Measurements from ENCODE around the gene WDR5.

The WDR5 gene

GRCh38 chr9:134132208-134132870, 3.5 kb upstream of the WDR5 start:
- DNase-seq (ENCODE audit: low read depth): no peak

DNA sequence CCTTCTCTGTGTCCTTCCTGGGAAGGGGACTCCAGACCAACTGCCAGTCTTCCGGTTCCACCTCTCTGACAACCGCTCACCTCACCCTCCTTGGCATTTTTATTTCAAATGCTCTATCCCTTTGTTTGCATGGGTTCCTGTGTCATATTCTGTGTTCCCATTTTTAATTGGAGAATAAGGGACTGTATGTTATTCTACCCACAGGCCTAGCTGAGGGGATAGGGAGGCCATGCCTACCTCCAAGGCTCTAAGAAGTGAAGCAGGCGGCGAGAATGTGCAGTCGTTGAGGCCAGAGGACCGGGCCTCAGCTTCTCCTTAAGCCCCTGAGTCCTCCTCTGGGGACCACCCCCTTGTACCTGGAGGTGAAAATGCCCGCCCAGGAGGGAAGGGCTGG, 936 bp upstream of the WDR5 start:
- DNase-seq (ENCODE audit: low read depth): no peak

GRCh38 chr9:134136118-134136995, 475 bp downstream of the WDR5 start:
- DNase-seq (ENCODE audit: low read depth): no peak

DNA sequence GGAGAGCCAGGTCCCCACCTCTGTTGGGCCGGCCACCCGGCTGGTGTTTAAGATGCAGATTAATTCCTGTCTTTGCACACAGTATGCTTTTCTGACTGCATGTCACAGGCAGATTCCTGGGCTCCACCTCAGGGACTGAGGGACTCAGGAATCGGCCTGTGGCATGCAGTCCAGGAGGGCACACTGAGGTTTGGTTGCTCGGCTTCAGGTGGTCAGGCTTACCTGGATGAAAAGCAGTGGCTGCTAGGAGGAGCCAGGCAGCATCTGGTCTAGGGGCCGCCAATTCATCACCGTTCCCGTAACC, 1.1 kb downstream of the WDR5 start:
- no peak for DNase-seq (ENCODE audit: low read depth)

DNA sequence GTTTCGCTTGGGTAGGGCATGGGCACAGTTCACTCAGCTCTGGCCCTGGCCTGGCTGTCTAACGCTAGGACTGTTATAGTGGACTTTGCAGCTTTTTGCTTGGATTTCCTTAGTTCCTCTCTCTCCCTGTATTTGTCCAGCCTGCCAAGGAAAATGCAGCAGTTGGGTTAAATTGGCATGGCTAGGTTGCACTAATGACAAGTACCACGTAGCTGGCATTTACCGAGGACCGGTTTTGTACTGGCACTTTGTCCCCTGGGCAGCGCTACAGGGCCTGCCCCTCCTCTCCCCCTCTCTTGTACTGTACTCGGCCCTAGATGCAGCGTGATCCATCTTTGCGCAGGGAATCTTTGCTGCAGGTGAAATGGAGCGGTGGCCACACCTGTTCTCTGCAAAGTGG, 2.4 kb downstream of the WDR5 start:
- no peak for DNase-seq (ENCODE audit: low read depth)

GRCh38 chr9:134139081-134139480, 3.2 kb downstream of the WDR5 start:
- no peak for DNase-seq (ENCODE audit: low read depth)

DNA sequence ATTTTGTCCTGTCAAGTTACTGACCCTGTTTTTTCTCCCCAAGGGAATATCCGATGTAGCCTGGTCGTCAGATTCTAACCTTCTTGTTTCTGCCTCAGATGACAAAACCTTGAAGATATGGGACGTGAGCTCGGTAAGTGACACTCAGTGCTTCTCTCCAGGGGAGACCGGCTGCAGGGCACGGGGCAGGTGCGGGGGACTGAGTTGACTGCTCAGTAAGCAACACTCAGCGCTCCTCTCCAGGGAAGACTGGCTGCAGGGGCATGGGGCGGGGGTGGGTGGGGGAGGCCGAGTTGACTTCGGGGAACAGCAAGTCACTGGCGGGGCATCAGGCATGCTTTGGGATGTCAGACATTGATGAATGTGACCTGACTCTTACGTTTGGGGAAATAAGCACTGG, 6.0 kb downstream of the WDR5 start:
- no peak for DNase-seq (ENCODE audit: low read depth)

DNA sequence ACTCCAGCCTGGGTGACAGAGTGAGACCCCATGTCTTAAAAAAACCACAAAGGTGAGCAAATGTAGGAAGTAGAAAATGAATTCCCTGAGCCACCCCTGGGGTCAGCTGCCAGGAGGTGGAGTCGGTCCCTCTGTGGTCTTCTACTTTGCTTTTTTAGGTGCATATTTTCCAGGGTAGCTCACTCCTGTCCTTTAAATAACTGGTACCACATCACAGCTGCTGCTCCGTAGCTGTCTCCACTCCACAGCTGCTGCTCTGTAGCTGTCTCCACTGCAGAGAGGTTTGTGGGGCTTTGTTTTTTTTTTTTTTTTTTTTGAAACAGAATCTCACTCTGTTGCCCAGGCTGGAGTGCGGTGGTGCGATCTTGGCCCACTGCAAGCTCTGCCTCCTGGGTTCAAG, 8.9 kb downstream of the WDR5 start:
- no peak for DNase-seq (ENCODE audit: low read depth)

DNA sequence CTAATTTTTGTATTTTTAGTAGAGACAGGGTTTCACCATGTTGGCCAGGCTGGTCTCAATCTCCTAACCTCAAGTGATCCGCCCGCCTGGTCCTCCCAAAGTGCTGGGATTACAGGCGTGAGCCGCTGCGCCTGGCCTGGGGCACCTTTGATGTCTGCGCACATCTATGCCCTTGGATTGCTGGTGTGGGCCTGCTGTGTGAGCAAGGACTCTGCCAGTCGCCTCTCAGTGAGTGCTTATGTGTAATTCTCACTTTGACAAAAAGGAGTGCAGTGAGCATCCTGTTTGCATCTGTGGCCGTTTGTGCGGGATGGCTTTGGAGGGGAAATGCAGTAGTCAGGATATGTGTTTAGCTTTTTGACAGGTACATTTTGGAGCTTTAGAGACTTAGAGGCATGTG, 9.4 kb downstream of the WDR5 start:
- DNase-seq (ENCODE audit: low read depth): no peak

DNA sequence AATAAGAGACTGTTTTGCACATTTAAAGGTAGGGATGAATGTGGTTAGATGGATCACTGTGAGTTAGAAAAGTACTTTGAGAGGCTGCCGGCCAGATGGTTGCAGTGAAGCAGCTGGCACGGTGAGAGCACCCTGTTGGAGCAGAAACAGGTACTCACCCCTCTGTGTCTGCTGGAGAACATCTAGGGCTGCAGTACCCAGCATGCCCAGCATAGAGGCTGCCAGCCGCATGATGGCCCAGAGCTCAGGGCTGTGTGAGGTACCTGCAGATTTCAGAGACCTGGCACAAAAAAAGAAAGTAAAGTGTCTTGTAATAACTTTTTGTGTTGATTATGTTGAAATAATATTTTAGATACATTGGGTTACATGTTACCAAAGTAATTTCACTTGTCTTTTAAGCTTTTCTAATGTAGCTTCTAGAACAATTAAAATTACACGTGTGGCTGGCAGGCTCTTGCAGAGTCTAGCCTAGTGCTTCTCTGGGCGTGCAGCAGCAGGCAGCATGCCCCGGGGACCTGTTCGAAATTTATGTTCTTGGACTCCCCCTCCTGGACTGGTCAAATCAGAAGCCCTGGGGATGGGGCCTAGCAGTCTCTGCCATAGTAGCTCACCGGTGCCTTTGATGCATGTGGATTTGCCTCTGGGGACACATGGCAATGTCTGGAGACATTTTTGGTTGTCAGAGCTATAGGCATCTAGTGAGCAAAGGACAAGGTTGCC, 11.1 kb downstream of the WDR5 start:
- no peak for DNase-seq (ENCODE audit: low read depth)

DNA sequence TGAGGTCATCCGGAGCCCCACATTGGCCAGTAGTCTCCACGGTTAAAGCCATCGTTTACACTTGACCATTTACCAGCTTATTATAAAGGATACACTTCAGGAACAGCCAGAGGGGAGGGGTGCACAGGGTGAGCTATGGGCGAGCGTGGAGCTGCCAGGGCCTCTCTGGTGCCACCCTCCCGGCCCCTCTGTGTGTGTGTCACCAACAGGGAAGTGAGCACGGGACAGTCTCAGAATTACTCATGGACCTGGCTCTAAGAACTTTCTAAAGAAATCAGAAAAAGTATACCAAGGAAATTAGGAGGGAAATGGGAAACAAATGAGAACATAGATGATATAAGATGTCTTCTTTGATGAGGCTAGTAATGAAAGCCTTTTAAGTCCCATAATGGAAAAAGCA, 13.5 kb downstream of the WDR5 start:
- no peak for DNase-seq (ENCODE audit: low read depth)

DNA sequence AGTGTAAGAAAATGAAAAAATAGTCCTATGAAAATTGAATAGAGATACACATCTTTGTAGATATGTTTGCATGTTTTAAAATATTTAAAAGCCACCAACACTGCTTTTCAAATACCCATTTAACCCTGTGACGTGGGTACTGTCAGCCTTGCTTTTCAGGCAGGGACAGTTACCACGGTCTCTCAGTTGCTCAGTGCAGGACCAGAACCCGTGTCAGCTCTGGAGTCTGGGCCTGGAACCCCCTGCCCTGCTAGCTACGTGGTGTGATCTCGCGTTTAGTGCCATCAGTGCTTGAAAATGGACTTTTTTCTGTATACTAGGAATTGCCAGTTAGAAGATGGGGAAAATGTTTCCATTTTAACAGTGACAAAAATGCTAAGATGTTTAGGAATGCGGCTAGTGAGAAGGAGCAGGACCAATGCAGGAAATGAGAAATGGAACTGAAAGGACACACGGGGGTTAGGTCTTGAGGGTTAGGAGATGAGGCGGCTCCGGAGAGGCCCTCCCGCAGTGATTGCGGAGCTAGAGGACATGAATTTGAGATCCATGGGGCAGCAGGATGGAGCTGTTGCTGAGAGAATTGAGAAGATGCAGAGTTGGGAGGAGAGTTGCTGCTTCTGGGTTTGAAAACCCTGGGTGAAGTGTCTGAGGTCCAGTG, 14.8 kb downstream of the WDR5 start:
- no peak for DNase-seq (ENCODE audit: low read depth)

DNA sequence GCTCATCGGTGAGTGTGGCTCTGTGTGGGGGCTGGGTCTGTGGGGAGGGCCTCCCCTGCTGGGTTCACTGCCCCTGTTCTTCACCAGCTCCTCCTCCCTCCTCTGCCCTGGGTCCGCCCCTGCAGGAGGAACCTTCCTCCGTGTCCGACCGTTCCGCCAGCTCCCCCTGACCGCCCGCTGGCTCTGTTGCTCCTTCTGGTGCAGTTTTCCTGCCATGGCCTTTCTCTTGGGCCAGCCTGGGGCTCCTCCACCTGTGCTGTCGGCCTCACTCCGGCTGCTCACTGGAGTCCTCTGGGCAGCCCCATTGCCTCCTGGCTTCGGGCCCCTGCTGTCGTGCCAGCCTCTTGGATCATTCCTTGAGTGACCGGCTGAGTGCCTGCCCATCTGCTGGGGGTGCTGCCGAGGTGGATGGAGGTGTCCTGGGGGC, 16.2 kb downstream of the WDR5 start:
- no peak for DNase-seq (ENCODE audit: low read depth)

- no peak for DNase-seq (ENCODE audit: low read depth)
Measured at GRCh38 chr9:134152488-134152887, 16.6 kb downstream of the WDR5 start.

GRCh38 chr9:134153450-134153849, 17.6 kb downstream of the WDR5 start:
- DNase-seq (ENCODE audit: low read depth): no peak

DNA sequence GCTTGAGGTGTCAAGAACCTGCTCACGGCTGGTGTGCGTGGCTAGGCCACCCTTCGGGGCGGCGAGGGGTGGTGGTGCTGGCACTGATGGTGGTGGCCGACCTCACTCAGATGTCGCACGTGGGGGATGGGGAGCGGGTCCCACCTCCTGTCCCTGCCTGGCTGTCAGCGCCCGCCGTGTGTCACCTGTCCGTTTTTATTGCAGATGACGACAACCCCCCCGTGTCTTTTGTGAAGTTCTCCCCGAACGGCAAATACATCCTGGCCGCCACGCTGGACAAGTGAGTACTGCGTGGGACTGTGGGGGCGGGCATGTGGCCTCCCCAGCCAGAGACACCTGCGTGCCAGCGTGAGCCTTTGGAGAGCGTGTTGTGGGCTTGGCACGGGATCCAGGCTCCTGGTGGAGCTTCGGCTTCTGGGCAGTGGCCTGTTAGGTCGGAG, 18.4 kb downstream of the WDR5 start:
- no peak for DNase-seq (ENCODE audit: low read depth)

DNA sequence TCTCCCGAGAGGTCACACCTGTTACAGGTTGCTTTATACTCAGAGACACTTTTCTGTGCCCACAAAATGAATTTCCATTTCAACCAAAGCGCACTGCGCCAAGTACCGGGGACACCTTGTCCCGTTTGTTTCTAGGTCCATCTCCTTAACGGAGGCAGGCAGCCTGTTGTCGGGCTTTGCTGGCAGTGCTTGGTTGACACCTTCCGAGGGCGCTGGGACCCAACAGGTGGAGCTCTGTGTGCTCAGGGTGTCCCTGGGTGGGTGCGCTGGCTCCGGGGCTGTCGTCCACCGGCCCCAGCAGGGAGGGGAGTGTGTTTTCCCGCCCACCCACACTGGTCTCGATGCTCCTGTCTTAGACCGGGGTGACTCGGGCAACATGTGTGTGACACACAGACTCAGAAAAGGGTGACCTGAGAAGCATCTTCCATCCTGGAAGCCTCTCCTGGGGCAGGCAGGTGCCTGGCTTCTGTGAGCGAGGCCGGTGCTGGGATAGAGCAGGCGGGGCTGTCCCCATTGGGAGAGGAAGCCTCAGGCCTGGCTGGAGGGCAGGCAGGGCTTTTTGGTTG, 20.0 kb downstream of the WDR5 start:
- no peak for DNase-seq (ENCODE audit: low read depth)

DNA sequence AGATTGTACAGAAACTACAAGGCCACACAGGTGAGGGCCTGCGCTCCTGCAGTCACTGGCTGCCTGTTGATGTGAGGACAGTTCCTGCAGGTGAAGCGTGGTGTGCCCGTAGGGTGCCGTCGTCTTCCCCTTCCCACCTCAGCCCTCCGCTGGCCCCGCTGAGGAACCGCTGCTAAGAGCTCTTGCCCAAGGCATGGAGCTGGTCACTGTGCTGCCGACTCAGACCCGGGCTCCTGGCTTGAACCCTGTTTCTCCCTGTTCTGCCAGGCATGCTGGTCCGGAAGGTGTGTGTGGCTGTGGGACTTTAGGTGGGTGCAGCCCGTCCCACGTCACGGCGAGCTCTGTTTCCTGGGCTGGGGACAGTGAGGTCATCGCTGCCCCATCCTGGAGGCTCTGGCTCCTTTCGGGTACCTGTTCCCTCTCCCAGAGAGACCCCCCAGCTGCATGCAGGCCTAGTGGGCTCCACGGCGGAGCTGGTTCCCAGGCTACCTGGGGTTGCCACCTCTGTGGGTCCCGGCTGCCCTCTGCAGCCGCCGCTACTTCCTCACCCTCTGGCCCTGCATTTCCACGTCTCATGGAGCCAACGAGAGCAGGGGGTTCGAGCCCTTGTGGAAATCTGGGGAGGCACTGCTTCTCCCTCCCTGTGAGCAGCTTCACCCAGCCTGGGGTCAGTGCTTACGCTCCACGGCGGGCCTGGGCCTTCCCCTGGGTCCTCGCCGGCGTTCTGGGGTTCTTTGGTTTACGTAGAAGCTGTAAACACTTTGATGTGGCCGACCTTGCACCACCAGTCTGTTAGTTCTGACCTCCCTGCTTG, 20.9 kb downstream of the WDR5 start:
- no peak for DNase-seq (ENCODE audit: low read depth)

- DNase-seq (ENCODE audit: low read depth): no peak
Measured at GRCh38 chr9:134157378-134157885, 21.6 kb downstream of the WDR5 start.

- DNase-seq (ENCODE audit: low read depth): no peak
Measured at GRCh38 chr9:134158242-134158641, 22.4 kb downstream of the WDR5 start.

DNA sequence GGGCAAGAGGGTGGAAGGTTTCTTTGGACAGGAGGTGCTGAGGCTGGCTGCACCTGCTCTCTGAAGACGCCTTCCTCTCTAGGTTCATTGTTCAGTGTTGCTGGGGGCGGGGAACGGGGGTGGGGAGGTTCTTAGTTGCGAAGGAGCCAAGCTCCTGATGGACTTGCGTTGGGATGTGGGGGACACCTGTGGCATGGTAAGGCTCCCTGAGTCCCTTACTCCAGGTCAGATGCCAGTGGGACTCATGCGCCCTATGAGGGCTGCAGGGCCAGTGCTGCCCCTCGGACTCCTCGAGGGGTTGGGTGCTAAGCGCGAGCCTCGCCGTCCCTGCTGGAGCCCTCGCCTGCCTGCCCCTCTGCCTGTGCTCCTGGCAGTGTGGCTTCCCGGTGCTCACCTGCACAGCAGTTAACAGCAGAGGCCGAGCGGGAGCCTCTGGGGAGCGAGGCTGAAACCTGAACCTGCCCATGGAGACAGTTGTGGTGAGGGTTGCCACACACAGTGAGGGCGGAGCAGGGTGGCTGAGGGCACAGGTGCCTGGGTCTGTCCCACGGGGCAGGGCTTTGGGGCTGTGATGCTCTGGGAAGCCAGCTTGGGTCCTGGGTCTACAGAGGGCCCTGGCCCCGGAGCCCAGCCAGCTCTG, 23.0 kb downstream of the WDR5 start:
- no peak for DNase-seq (ENCODE audit: low read depth)

Data from activated gamma-delta T cell treated with anti-CD3 and anti-CD28 coated beads, Interleukin-2, amount 50 U/mL, for 16 hours (primary cell).